Uterus (tissue), 4 donors: ENCODE measurements around the gene SCYL1. TPM values are rescaled to one million over a fixed set of nuclear protein-coding genes. Genes with fewer than 3 reads are reported as not detected.
"Not testable (repeated sequence)": the region's sequence is repeated elsewhere in the genome, so short reads cannot be mapped to it uniquely, and the experiment has no call there.

Experiments
- DNase-seq, 2 donors: peaks; one replicate each; pipeline ENCODE4 v3.0.0-alpha.2; 2019 to 2020
- H3K27ac ChIP-seq, 2 donors: fragments of 200-600 bp; sonication (generic); 1 replicate in 1 of 2; 2 replicates in 1 of 2; pipeline ENCODE4 v1.5.1; 2016 to 2018
- H3K27me3 ChIP-seq, 2 donors: fragments of 200-600 bp; sonication (generic); one replicate each; pipeline ENCODE4 v1.5.1; 2018 to 2019; ENCODE audit warnings: control low read depth in 1 of 2
- H3K36me3 ChIP-seq, 2 donors: fragments of 200-600 bp; sonication (generic); one replicate each; pipeline ENCODE4 v1.5.1; 2019; ENCODE audit warnings: control low read depth in 1 of 2
- H3K4me1 ChIP-seq, 2 donors: fragments of 200-600 bp; sonication (generic); one replicate each; pipeline ENCODE4 v1.5.1; 2018 to 2019; ENCODE audit warnings: control low read depth in 1 of 2
- H3K4me3 ChIP-seq, 2 donors: fragments of 200-600 bp; sonication (generic); 1 replicate in 1 of 2; 2 replicates in 1 of 2; pipeline ENCODE4 v1.5.1; 2018 to 2019; ENCODE audit warnings: mild to moderate bottlenecking in 1 of 2
- H3K9me3 ChIP-seq, 2 donors: fragments of 200-600 bp; sonication (generic); one replicate each; pipeline ENCODE4 v1.5.1; 2019; ENCODE audit warnings: control low read depth in 1 of 2
- CTCF ChIP-seq, 4 experiments: fragments of 200-600 bp in 2 of 4; fragments of 450-650 bp in 2 of 4; sonication (generic) in 2 of 4; IDR thresholded peaks; one replicate each; pipeline ENCODE4 v1.5.1; 2016 to 2019; ENCODE audit warnings: antibody characterized with exemption in 4 of 4, mild to moderate bottlenecking in 2 of 4, moderate library complexity in 1 of 4
- POLR2A ChIP-seq, 2 donors: fragments of 450-650 bp; IDR thresholded peaks; one replicate each; pipeline ENCODE4 v1.6.1; 2016; ENCODE audit warnings: antibody characterized with exemption in 2 of 2, mild to moderate bottlenecking in 1 of 2, moderate library complexity in 1 of 2
- intact Hi-C: fragments of 100-400 bp; cut with DNase I; formaldehyde crosslinking; loops from one replicate; pipeline ENCODE4 v1.15.1; 2023; ENCODE audit warnings: low total_unique reads
- total RNA-seq, 4 donors: library from RNA; depleted of rRNA in 3 of 4; stranded (reverse); fragments of >200 nt in 3 of 4; gene quantifications; one replicate each; pipeline versions ENCODE4 v1.1.0 to v1.2.4, GENCODE V29; 2014 to 2023
- donor health status: DM: yes; HTN: yes; CAD: no.

SCYL1 gene
- total RNA-seq, 4 donors from 2014 or later: 28.8 to 101 (median 70.1) TPM

- peak overlapping the region; percentile 96 to 97 for H3K27ac ChIP-seq
- peak overlapping the region in 1 of 2 donors; percentile 85 for H3K4me3 ChIP-seq
- TF ChIP-seq POLR2A (IDR thresholded peaks at IDR 0.05): no peak
- no peak for TF ChIP-seq CTCF (IDR thresholded peaks at IDR 0.05)
- peaks cover 0 to 9% of the 10 kb centered on the region in 2 donors for H3K4me1 ChIP-seq
- no peaks in the 10 kb centered on the region for H3K36me3 ChIP-seq
- intact Hi-C loops: no loop called here
- DNase-seq: no peak
- H3K9me3 ChIP-seq: no peaks in the 10 kb centered on the region
- no peaks in the 10 kb centered on the region for H3K27me3 ChIP-seq
Measured at GRCh38 chr11:65506772-65507505, 17.9 kb upstream of the SCYL1 start.

- H3K4me1 ChIP-seq, H3K4me3 ChIP-seq, H3K27me3 ChIP-seq, DNase-seq, H3K27ac ChIP-seq, H3K9me3 ChIP-seq, H3K36me3 ChIP-seq: not testable (repeated sequence)
- intact Hi-C loops: loop anchor here (5.0 kb wide), 1 partner anchor 95 kb away; no protein-coding TSS in a partner anchor
Measured at GRCh38 chr11:65512311-65512710, 12.6 kb upstream of the SCYL1 start.

GRCh38 chr11:65516135-65516968, 8.5 kb upstream of the SCYL1 start:
- Histone ChIP-seq H3K9me3 (no peaks in the 10 kb centered on the region), H3K4me3 (no peak overlapping the region), H3K4me1 (no peaks in the 10 kb centered on the region), H3K27ac (no peak overlapping the region), H3K36me3 (no peaks in the 10 kb centered on the region), H3K27me3 (no peaks in the 10 kb centered on the region)
- no peak for DNase-seq
- intact Hi-C loops: loop anchor here (5.0 kb wide), 1 partner anchor 144 kb away; no protein-coding TSS in a partner anchor
- TF ChIP-seq POLR2A (IDR thresholded peaks at IDR 0.05) (no peak), CTCF (IDR thresholded peaks at IDR 0.05) (no peak)

GRCh38 chr11:65518941-65519549, 5.8 kb upstream of the SCYL1 start:
- not testable (repeated sequence) for H3K27me3 ChIP-seq, H3K9me3 ChIP-seq, H3K27ac ChIP-seq, H3K36me3 ChIP-seq, DNase-seq, H3K4me1 ChIP-seq, H3K4me3 ChIP-seq
- intact Hi-C loops: loop anchor here (5.0 kb wide), 1 partner anchor 147 kb away; no protein-coding TSS in a partner anchor

- DNase-seq, H3K27ac ChIP-seq, H3K9me3 ChIP-seq, intact Hi-C loops, H3K36me3 ChIP-seq, H3K27me3 ChIP-seq, H3K4me3 ChIP-seq: not testable (repeated sequence)
- peaks cover 3 to 10% of the 10 kb centered on the region in 2 donors for H3K4me1 ChIP-seq
Measured at GRCh38 chr11:65521777-65522521, 2.9 kb upstream of the SCYL1 start.

GRCh38 chr11:65522718-65523630, 1.9 kb upstream of the SCYL1 start:
- intact Hi-C loops, H3K4me3 ChIP-seq, H3K27ac ChIP-seq: not testable (repeated sequence)

GRCh38 chr11:65523631-65523968, 1.3 kb upstream of the SCYL1 start:
- H3K27me3 ChIP-seq, intact Hi-C loops: not testable (repeated sequence)
- H3K27ac ChIP-seq: peak overlapping the region; percentile 73 to 82

More at GRCh38 chr11:65522718-65523630, 1.9 kb upstream of the SCYL1 start:
- H3K9me3 ChIP-seq, DNase-seq, H3K27me3 ChIP-seq, H3K36me3 ChIP-seq: not testable (repeated sequence)
- H3K4me1 ChIP-seq: peaks cover 3 to 10% of the 10 kb centered on the region in 2 donors

More at GRCh38 chr11:65523631-65523968, 1.3 kb upstream of the SCYL1 start:
- H3K9me3 ChIP-seq, H3K4me3 ChIP-seq, DNase-seq, H3K36me3 ChIP-seq: not testable (repeated sequence)
- H3K4me1 ChIP-seq: peaks cover 3 to 10% of the 10 kb centered on the region in 2 donors
